ENCODE results near the gene CAPN12. TPM values are rescaled to one million over a fixed set of nuclear protein-coding genes. Genes with fewer than 3 reads are reported as not detected.

CAPN12 gene
- total and polyA plus RNA-seq, 12 donors, result 0.15 to 3.6 (median 0.63) TPM

GRCh38 chr19:38699647-38700349, 44.5 kb downstream of the CAPN12 start:
- peak in 6 of 8 donors; percentile 1 to 44 (median 15) for ATAC-seq
- Histone ChIP-seq H3K4me1 (peaks cover 52 to 96% (median 87%) of the 10 kb centered on the region in 9 donors), H3K36me3 (peaks cover 0 to 75% (median 35%) of the 10 kb centered on the region in 9 donors), H3K9me3 (no peaks in the 10 kb centered on the region), H3K4me3 (no peak overlapping the region), H3K27ac (peak overlapping the region; percentile 36 to 95 (median 66)), H3K27me3 (no peaks in the 10 kb centered on the region)
- intact Hi-C loops (cut with DNase I), result loop anchor here in 1 of 10 donors (5.0 kb wide), 1 partner anchor 47 kb away; no protein-coding TSS in a partner anchor
- 64 to 65% methylated on average over 18 of the region's 18 CpGs for WGBS, 2 donors
- DNase-seq, result no peak
- TF ChIP-seq CTCF (IDR thresholded peaks at IDR 0.05), result no peak

GRCh38 chr19:38699027-38699346, 45.3 kb downstream of the CAPN12 start:
- Histone ChIP-seq H3K27ac (peak overlapping the region; percentile 3 to 95 (median 66)), H3K9me3 (no peaks in the 10 kb centered on the region), H3K4me3 (no peak overlapping the region), H3K4me1 (peaks cover 55 to 96% (median 88%) of the 10 kb centered on the region in 9 donors), H3K36me3 (peaks cover 0 to 72% (median 29%) of the 10 kb centered on the region in 9 donors), H3K27me3 (no peaks in the 10 kb centered on the region)
- DNase-seq, result no peak
- ATAC-seq, result no peak
- intact Hi-C loops (cut with DNase I), result loop anchor here in 1 of 10 donors (5.0 kb wide), 1 partner anchor 47 kb away; no protein-coding TSS in a partner anchor
- 72 to 81% methylated on average over 7 of the region's 7 CpGs for WGBS, 2 donors
- no peak for TF ChIP-seq CTCF (IDR thresholded peaks at IDR 0.05)

GRCh38 chr19:38698225-38699026, 45.8 kb downstream of the CAPN12 start:
- peak in 1 of 9 donors; percentile 8 for TF ChIP-seq CTCF (IDR thresholded peaks at IDR 0.05)

GRCh38 chr19:38697641-38698071, 46.6 kb downstream of the CAPN12 start:
- no peak overlapping the region for H3K4me3 ChIP-seq
- peaks cover 68 to 100% (median 98%) of the 10 kb centered on the region in 9 donors for H3K4me1 ChIP-seq
- H3K27ac ChIP-seq, result peak overlapping the region; percentile 3 to 95 (median 66)
- WGBS, 2 donors, result 69 to 73% methylated on average over 11 of the region's 11 CpGs
- no peak for DNase-seq
- intact Hi-C loops (cut with DNase I), result loop anchor here in 1 of 10 donors (5.0 kb wide), 1 partner anchor 45 kb away; no protein-coding TSS in a partner anchor
- no peaks in the 10 kb centered on the region for H3K9me3 ChIP-seq
- no peak for TF ChIP-seq CTCF (IDR thresholded peaks at IDR 0.05)
- no peaks in the 10 kb centered on the region for H3K27me3 ChIP-seq
- peaks cover 0 to 67% (median 22%) of the 10 kb centered on the region in 9 donors for H3K36me3 ChIP-seq
- ATAC-seq, result no peak

More at GRCh38 chr19:38698225-38699026, 45.8 kb downstream of the CAPN12 start:
- intact Hi-C loops (cut with DNase I), result loop anchor here in 1 of 10 donors (5.0 kb wide), 1 partner anchor 46 kb away; no protein-coding TSS in a partner anchor
- WGBS, 2 donors, result 70 to 71% methylated on average over 22 of the region's 22 CpGs
- ATAC-seq (no peak), DNase-seq (no peak)
- Histone ChIP-seq H3K27ac (peak overlapping the region; percentile 3 to 95 (median 66)), H3K36me3 (peaks cover 0 to 67% (median 23%) of the 10 kb centered on the region in 9 donors), H3K4me1 (peaks cover 61 to 96% (median 90%) of the 10 kb centered on the region in 9 donors), H3K4me3 (no peak overlapping the region), H3K27me3 (no peaks in the 10 kb centered on the region), H3K9me3 (no peaks in the 10 kb centered on the region)

Data from heart right ventricle (tissue), 16 donors.